Peyer's patch (tissue), 4 donors: ENCODE measurements around the gene PLK3.

ENCODE experiments used
- CTCF ChIP-seq, 6 experiments: fragments of 450-650 bp in 4 of 6; fragments of 200-600 bp in 2 of 6; sonication (generic) in 1 of 6; IDR thresholded peaks; one replicate each; pipeline ENCODE4 v1.5.1; 2017 to 2019; ENCODE audit warnings: antibody characterized with exemption in 6 of 6, mild to moderate bottlenecking in 3 of 6, moderate library complexity in 1 of 6
- POLR2A ChIP-seq, 2 donors: fragments of 450-650 bp; IDR thresholded peaks; one replicate each; pipeline ENCODE4 v1.5.1; 2017; ENCODE audit warnings: antibody characterized with exemption in 2 of 2, mild to moderate bottlenecking in 2 of 2, moderate library complexity in 2 of 2

DNA sequence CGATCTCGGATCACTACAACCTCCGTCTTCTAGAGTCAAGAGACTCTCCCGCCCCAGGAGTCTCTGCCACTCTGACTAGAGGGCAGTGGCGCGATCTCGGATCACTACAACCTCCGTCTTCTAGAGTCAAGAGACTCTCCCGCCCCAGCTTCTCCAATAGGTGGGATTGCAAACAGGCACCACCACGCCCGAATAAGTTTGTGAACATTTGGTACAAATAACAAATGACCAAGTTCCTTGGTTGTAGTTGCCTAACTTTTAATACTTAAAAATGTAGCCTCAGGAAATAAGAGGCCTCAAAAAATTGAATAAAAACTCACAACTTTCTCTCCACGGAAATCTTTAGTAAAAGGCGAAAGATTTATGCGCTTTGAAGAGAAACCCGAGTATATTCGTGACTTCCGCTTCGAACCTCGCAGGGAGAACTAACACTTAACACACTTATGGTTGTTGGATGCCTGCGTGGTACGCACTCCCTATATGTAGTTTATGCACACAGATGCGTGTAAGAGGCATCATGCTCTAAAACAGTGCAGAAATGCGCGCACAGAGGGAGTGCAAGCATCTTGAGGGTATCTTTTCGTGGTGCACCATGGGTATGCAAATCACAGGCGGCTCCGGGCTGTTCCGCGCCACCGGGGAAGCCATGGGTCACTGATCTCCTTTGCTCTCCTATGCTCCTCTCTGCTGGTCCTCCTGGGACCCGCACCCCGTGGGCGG is 19.6 kb downstream of the PLK3 start:
- TF ChIP-seq CTCF (IDR thresholded peaks at IDR 0.05): peak in 3 of 6 experiments; percentile 19 to 44 (median 23)
- TF ChIP-seq POLR2A (IDR thresholded peaks at IDR 0.05): peak; percentile 95 to 99
